ENCODE results near the gene MLST8.

GRCh38 chr16:2195322-2196161 is 9.7 kb upstream of the MLST8 start:
- no peak for TF ChIP-seq POLR2A (IDR thresholded peaks at IDR 0.05; ENCODE audit: low read depth, low read length)
- TF ChIP-seq POLR2AphosphoS5 (IDR thresholded peaks at IDR 0.05; ENCODE audit: low read depth, low read length): no peak
- TF ChIP-seq TAF1 (IDR thresholded peaks at IDR 0.05; ENCODE audit: borderline replicate concordance, low read depth, low read length): no peak
